ENCODE data around the gene TMEM232. TPM values are rescaled to one million over a fixed set of nuclear protein-coding genes. Genes with fewer than 3 reads are reported as not detected.

The TMEM232 gene
- total and polyA plus RNA-seq, 2 donors (not counting 3 experiments of a cell fraction or from before 2014, with no cell fraction given): 0.17 to 0.38 TPM

- dilution Hi-C loops (cut with MboI; ENCODE audit: extremely low pct_ligation_motif_present, low sequenced_read_pairs) (no loop called here), intact Hi-C loops (cut with micrococcal nuclease) (no loop called here)
- BruUV-seq (replicated peaks): no TSS peak
- no peaks in the 10 kb centered on the region for H3K79me2 ChIP-seq (ENCODE audit: control insufficient read depth, insufficient read depth, low read length)
- no peaks in the 10 kb centered on the region for H3K27me3 ChIP-seq (ENCODE audit: control insufficient read depth in 2 of 2, insufficient read depth in 2 of 2, low read length in 2 of 2)
- H3K27ac ChIP-seq (ENCODE audit: insufficient read depth, low read depth, low read length): no peak overlapping the region
- no peak for TF ChIP-seq MAX (IDR thresholded peaks at IDR 0.05; ENCODE audit: insufficient read depth, insufficient read length)
- TF ChIP-seq EZH2 (IDR thresholded peaks at IDR 0.05; ENCODE audit: borderline replicate concordance, low read depth, low read length, severe bottlenecking): no peak
- TF ChIP-seq POLR2AphosphoS5 (IDR thresholded peaks at IDR 0.05; ENCODE audit: insufficient read depth, low read depth, low read length): no peak
- no peak for TF ChIP-seq GATA2 (IDR thresholded peaks at IDR 0.05; ENCODE audit: insufficient read depth, insufficient read length, low read depth, low read length)
- TF ChIP-seq FOS (IDR thresholded peaks at IDR 0.05; ENCODE audit: borderline replicate concordance, insufficient read depth, low read length): no peak
- TF ChIP-seq CTCF (IDR thresholded peaks at IDR 0.05; ENCODE audit: extremely low read depth in 1 of 2, insufficient read depth in 1 of 2, low read depth in 1 of 2, low read length in 2 of 2): no peak
- no peak for TF ChIP-seq POLR2A (IDR thresholded peaks at IDR 0.05; ENCODE audit: low read depth, low read length)
- no peak for TF ChIP-seq JUN (IDR thresholded peaks at IDR 0.05; ENCODE audit: borderline replicate concordance, insufficient read depth, insufficient read length, low read depth)
- TF ChIP-seq MYC (IDR thresholded peaks at IDR 0.05; ENCODE audit: low read depth, low read length): no peak
- DNase-seq (ENCODE audit: low read depth, low spot score) (no peak), FAIRE-seq (no peak)
- H3K36me3 ChIP-seq (ENCODE audit: control insufficient read depth in 2 of 2, extremely low read depth in 1 of 2, insufficient read depth in 2 of 2, low read length in 2 of 2): no peaks in the 10 kb centered on the region
- no peak overlapping the region for H2AFZ ChIP-seq (ENCODE audit: low read depth, low read length)
- POLR2A ChIA-PET: no interaction called here
- H3K4me3 ChIP-seq (replicated peaks in 1 of 3; ENCODE audit: insufficient read depth in 1 of 3, low read depth in 1 of 3, low read length in 3 of 3): no peak overlapping the region
- no peak overlapping the region for H3K4me2 ChIP-seq (ENCODE audit: insufficient read depth, low read length)
- H3K4me1 ChIP-seq (ENCODE audit: control insufficient read depth, extremely low read depth, insufficient read depth, low read length): no peaks in the 10 kb centered on the region
- peaks cover 2% of the 10 kb centered on the region for H3K9me3 ChIP-seq (replicated peaks; ENCODE audit: control insufficient read depth, insufficient read depth, low read length)
- no peaks in the 10 kb centered on the region for H3K9me1 ChIP-seq (replicated peaks; ENCODE audit: control insufficient read depth, extremely low read depth, insufficient read depth, low read length)
- no peaks in the 10 kb centered on the region for H4K20me1 ChIP-seq (replicated peaks; ENCODE audit: control insufficient read depth, extremely low read depth, insufficient read depth, low read length)
- CTCF ChIA-PET: no interaction called here
- H3K9ac ChIP-seq (replicated peaks; ENCODE audit: extremely low read depth, insufficient read depth, low read length): no peak overlapping the region
Measured at GRCh38 chr5:110402562-110402961, 323.9 kb downstream of the TMEM232 start.
